Thyroid gland (tissue), 4 donors: ENCODE results near the gene ALPK1.

Experiments
- CTCF ChIP-seq, 6 experiments: fragments of 200-600 bp in 3 of 6; fragments of 450-650 bp in 3 of 6; sonication (generic) in 3 of 6; IDR thresholded peaks; one replicate each; pipeline ENCODE4 v1.5.1; 2016 to 2019; ENCODE audit warnings: antibody characterized with exemption in 6 of 6, mild to moderate bottlenecking in 2 of 6, inconsistent platforms in 1 of 6, moderate library complexity in 1 of 6
- POLR2A ChIP-seq, 2 donors: fragments of 450-650 bp; IDR thresholded peaks; one replicate each; pipeline ENCODE4 v1.6.1; 2017; ENCODE audit warnings: antibody characterized with exemption in 2 of 2, mild to moderate bottlenecking in 2 of 2, moderate library complexity in 1 of 2

GRCh38 chr4:112284662-112285411 is 12.3 kb upstream of the ALPK1 start:
- TF ChIP-seq POLR2A (IDR thresholded peaks at IDR 0.05) (no peak), CTCF (IDR thresholded peaks at IDR 0.05) (no peak)
